Middle frontal gyrus (tissue), 1 donor: ENCODE data around the gene PET117.
"Not testable (repeated sequence)": the region's sequence is repeated elsewhere in the genome, so short reads cannot be mapped to it uniquely, and the experiment has no call there.

Experiments used
- DNase-seq: peaks from one replicate; pipeline ENCODE4 v3.0.0-alpha.2; 2015; ENCODE audit warnings: low spot score; ENCODE audit errors: extremely low spot score

The PET117 gene, protein sequence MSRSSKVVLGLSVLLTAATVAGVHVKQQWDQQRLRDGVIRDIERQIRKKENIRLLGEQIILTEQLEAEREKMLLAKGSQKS

DNA sequence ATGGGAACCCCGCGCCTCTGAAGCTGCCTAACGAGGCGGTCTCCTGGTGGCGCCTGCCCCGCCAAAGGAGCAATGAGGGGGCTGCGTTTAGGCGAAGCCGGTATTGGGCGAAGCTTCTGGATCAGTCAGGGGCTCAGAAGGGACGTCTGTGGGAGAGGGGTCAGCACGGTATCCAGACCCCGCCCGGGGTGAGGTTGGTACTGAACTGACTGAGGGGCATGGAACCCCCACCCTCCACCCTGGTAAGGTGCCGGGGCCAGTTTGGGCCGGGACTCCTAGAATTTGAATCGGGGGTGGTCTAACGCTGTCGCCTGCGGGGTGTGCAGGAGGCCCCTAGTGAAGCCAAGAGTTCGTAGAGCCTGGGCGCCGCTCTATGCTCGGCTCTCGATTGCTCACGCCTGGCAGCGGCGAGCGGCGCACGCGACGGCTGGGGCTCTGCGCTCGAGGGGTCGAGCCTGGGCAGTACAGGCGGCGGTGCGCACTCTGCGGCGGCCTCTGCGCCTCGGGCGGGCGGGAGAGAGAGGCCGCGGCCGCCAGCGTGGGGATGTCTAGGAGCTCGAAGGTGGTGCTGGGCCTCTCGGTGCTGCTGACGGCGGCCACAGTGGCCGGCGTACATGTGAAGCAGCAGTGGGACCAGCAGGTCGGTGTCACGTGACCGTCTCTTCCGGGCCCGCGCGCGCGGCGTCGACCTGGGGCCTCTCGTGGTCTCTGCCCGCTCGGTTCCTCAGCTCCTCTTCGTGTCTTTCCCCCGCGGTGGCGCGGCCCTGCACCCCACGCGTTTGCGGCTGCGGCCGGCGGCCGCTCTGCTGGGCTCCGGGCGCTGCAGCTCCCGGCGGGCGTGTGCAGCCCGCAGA, at the start of gene PET117, which contains the start of gene KAT14:
Gene PET117 (plus strand): TSS at position 452 of the 854 bp plus-strand sequence. CDS start 93 bp downstream, at position 545.
Gene KAT14 (plus strand): TSS at position 452 of the 854 bp plus-strand sequence. CDS start 4,798 bp downstream, outside the sequence.
- peak; percentile 87 for DNase-seq

DNA sequence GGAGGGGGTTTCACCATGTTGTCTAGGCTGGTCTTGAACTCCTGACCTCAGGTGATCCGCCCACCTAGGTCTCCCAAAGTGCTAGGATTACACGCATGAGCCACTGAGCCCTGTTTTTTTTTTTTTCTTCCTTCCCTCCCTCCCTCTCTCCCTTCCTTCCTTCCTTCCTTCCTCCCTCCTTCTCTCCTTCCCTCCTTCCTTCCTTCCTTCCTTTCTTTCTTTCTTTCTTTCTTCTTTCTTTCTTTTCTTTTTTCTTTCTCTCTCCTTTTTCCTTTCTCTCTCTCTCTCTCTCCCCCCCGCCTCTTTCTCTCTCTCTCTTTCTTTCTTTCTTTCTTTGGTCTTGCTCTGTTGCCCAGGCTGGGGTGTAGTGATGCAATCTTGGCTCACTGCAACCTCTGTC, 49.4 kb upstream of the PET117 start:
- not testable (repeated sequence) for DNase-seq

DNA sequence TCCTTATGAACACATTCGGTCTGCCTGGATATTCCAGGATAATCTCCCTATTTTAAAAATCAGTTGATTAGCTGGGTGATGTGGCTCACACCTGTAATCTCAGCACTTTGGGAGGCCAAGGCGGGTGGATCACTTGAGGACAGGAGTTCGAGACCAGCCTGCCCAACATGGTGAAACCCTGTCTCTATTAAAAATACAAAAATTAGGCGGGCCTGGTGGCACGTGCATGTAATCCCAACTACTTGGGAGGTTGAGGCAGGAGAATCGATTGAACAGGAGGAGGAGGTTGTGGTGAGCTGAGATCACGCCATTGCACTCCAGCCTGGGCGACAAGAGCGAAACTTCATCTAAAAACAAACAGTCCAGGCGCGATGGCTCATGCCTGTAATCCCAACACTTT, 48.8 kb upstream of the PET117 start:
- DNase-seq, result not testable (repeated sequence)

DNA sequence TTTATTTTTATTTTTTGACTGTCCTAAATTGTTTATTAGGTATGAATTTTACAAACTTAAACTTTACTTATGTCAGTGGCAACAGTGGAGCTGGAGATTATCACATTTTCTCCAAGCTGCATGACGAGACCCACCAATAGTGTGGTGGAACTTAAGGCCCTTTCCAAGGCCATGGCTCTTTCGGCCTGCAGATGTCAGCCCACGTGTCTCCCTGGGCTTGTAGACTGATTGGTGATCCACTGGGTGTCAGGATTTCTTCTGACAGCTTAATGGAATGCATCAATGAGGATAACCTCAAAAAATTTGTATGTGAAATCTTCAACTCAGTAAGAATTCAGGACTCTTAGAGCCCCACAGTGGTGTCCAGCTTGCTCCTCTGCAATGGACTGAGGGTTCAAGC, 47.6 kb upstream of the PET117 start:
- DNase-seq, result no peak

DNA sequence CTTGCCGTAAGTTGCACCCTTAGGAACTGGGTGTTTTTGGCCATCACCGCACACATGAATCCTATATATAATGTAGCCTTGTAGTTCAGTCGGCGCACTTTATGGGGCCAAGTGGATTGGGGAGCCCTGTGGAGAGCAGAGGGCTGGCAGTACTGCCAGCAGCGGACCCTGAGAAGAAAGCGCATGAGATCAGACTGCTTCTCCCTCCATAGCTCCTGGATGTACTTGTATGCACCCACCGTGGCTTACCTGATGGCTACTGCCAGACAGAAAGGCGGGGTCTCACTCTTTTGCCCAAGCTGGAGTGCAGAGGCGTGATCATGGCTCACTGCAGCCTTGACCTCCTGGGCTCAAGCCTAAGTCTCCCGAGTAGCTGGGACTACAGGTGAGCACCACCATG, 47.2 kb upstream of the PET117 start:
- DNase-seq, result no peak

DNA sequence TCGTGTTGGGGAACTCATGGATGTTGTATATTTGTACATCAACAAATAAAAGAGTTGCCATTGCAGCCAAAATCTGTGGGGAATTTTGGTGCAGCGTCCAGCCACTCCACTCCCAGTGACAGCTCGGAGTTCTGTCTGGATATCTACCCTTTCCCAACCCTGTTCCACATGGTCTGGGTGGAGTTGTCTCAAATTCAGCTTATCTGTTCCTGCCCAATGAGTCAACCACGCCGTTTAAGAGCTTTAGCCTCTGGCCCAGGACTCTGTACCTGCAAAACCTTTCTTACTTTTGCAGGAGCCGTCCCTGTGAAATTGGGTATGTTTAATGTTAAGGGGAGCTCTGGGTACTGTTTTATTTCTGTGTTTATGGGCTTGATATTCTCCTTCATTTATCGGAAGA, 46.0 kb upstream of the PET117 start:
- DNase-seq, result no peak

DNA sequence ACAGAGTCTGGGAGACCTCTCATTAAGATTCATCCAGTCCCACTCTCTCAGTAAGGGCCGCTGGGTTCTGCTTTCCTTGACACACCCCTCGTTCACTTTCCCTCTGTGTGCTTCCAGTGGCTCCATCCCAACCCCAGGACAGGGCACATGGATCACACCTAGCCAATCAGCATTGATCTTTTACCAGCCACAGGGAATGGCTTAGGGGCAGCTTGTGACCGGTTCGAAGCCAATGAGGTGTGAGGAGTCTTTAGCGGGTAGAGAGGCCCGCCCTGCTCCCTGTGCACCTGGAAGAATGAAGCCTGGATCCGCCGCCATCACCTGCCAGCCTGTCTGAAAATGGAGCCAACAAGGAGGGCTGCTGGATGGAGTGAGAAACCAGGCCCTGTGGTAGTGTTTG, 44.8 kb upstream of the PET117 start:
- no peak for DNase-seq

DNA sequence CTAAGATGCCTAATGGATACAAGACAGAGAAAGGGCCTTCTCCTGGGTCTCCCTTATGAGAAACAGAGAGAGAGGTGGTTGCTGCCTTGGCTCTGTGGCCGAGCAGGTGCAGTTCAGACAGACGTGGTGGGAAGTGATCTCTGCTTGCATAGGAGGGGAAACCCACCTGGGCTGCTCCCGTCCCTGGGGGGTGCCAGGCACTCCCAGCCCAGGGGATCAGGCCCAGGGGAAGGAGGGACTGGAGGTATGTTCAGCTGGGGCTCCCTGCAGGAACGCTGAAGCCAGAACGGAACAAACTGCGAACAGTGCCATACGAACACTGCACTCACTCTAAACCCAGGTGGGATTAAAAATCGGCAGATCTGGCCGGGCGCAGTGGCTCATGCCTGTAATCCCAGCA, 44.3 kb upstream of the PET117 start:
- DNase-seq, result no peak

DNA sequence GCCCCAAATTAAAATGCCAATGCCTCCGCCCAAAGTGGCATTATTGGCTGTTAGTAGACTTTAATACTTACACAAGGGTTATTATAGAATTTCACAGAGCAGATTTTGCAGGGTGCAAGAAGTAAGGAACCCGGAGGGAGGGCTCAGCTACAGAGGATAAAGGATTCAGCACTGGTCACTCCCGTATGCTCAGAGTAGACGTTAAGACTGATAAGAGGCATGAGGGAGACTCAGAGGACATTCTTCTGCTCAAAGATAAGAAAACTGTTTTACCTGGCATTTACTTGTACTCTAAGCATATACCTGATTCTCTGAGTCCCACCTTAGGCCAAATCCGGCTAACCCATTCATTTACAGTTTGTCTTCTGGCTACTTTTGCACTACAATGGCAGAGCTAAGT, 43.5 kb upstream of the PET117 start:
- DNase-seq, result no peak

DNA sequence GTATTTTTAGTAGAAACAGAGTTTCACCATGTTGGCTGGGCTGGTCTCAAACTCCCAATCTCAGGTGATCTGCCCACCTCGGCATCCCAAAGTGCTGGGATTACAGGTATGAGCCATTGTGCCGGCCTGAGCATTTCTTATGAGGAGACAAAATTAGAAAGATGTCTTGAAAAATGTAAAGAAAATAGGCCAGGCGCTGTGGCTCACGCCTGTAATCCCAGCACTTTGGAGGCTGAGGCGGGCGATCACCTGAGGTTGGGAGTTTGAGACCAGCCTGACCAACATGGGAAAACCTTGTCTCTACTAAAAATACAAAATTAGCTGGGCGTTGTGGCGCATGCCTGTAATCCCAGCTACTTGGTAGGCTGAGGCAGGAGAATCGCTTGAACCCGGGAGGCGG, 37.1 kb upstream of the PET117 start:
- not testable (repeated sequence) for DNase-seq

DNA sequence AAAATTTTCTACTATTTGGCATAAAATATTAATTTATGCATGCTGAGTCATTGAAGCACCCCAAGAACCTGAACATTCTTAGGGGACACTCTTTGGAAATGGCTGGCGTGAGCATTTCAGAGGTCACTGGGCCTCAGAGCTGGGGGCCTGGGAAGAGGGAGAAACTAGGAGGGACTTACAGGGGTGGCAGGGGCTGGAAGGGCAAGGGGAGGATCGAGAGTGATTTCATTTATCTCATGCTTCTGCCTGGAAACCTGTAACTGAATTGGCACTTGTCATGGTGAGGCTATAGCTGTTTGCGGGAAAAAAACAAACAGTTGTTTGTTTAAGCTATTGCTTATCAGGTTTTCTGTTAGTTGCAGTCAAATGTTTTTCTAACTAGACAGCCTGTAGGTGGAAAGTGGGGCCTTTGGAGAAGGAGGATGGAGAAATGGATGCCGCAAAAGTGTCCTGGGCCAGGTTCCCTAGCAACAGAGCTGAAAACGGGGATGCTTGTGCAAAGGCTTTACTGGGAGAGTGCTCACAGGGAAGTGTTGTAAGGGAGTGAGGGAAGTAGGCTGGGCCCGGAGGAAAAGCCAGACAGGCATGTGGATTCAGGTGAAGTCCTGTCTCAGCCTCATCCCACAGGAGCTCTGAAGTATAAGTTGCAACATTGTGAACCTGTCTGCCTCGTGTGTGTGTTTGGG, 36.4 kb upstream of the PET117 start:
- DNase-seq, result no peak

DNA sequence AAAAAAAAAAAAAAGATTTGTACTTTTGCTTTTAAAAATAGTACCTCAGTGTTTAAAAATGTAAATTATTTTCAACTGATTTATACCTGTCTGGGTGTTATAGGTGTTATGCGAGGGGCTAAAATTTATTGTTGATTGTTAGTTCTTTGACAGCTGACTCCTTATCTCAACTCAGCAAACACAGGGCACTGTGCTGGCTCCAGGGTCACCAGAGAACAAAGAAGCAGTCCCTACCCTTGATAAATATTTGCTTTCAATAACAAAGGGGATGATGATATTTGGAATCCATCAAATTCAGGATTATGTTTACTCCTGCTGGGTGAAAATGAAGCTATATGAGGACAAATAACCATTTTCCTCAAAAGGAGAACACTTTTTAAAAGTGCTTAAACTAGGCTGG, 34.2 kb upstream of the PET117 start:
- no peak for DNase-seq

DNA sequence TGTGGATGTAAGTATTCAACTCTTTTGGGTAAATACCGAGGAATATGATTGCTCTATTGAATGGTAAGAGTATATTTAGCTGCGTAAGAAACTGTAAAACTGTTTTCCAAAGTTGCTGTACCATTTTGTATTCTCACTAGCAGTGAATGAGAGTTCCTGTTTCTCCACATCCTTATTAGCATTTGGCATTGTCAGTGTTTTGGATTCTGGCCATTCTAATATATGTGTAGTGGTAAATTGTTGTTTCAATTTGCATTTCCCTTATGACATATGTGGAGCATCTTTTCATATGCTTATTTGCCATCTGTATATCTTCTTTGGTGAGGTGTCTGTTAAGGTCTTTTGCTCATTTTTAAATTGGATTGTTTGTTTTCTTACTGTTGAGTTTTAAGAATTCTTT, 29.3 kb upstream of the PET117 start:
- DNase-seq, result no peak

DNA sequence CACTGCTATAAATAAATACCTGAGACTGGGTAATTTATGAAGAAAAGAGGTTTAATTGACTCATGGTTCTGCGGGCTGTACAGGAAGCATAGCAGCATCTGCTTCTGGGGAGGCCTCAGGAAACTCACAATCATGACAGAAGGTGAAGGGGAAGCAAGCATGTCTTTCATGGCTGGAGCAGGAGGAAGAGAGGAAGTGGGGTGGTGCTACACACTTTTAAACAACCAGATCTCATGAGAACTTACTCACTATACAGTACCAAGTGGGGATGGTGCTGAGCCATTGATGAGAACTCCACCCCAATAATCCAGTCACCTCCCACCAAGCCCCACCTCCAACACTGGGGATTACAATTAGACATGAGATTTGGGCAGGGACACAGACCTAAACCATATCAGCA, 9.1 kb upstream of the PET117 start:
- not testable (repeated sequence) for DNase-seq

DNA sequence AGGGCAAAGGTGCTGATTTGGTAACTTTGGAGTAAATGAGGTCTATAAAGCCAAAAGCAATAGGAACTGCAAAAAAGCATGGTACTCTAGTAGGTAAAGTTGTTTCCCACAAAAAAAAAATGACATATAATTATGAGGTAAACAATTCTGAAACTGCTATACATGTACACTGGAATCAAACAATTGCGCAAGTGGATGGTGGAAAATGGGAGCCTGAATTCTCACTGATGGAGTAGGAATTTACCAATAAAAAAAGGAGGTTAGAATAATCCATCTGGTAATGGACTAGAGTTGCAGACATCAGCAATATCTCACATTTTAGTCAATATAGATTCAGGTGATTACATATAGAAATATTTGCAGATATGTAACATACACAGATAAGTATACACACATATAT, 5.0 kb upstream of the PET117 start:
- no peak for DNase-seq

DNA sequence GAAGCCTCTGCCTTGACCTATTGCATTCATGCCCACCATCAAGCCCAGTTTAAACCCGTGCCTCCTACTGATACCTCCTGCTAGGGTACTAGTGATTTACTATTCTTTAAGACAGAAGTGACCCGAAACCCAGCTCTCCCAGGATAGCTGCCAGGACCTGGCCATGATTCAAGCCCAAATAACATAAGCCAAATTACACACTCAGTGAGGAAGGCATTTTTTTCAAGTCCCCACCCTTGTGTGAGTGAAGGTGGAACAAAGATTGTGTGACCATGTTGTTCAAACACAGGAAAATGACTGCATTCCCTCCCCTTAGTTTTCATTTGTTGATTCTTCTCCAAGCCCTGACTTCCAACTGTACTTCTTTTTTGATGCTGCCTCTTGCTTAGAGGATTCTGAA, 3.7 kb upstream of the PET117 start:
- DNase-seq, result no peak

DNA sequence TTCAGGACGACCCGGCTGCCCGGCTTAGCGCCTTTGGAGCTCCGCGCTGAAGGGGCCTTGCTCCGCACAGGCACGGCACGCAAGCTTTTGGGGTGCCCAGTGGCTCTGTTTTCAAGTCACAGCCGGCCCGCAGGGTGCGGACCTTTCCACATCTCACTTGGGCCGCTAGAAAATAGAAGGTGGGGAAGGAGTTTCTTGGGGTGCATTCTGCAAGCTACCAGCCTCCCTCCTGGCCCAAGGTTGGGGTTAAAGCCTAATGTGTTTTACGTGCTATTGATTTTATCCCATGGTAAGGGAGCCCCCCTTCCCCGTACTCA, 561 bp downstream of the PET117 start:
- DNase-seq, result no peak

DNA sequence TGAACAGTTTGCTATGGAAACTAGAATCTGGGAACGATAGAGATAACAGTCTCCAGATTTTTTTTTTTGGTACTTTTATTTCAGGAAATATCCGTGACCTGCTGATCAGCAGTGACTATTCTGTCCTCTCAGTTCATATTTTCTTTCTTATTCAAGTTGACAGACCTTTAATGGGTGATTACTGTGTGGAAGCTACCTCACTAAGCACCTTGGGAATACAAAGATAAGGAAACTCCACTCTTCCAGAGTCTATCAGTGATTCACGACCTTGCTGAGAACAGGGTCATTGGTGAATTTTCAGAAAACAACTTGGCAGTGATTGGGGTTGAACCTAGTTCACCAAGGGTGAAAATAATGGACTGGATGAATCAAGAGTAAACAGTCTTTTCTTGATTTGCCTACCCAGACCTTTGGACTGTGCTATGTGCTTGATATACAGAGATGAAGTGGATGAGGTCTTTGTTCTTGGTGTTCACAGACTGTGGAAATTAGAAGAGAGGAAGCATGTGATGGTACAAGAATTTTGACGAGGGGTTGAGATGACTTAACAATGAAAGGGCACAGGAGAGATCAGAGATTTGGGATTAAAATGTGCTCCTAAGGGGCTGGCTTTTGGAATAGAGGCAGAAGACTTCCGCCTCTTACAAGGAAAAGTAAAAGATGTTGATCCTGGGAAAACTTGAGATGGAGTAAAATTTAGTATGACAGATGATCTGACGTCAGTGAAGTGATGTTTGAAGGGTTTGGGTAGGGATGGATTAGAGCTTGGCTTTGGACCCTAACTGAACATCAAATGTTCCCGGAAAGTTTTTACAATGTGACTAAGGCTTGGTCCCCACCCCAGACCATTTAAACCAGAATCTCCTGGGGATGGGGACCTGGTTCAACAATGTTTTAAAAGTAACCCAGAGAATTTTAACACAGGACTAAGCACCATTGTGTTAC, 1.2 kb downstream of the PET117 start:
- DNase-seq, result no peak

DNA sequence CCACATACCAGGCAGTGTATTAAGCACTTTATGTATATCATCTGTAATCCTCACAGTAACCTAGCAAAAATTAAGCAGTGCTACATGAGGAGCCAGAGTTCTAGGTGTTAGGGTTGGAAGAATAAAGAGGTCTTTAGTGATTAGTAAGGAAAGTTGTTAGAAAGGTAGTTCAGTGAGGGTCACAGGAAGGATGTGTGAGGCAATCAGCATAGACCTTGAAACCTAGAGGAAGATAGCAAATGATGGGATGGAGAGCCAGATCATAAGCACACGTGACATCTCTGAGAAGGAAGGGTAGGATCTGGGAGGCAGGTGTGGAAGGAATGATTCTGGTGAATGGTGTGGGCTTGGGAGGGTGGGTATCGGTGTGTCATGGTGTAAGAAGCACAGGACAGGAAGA, 2.2 kb downstream of the PET117 start:
- no peak for DNase-seq

DNA sequence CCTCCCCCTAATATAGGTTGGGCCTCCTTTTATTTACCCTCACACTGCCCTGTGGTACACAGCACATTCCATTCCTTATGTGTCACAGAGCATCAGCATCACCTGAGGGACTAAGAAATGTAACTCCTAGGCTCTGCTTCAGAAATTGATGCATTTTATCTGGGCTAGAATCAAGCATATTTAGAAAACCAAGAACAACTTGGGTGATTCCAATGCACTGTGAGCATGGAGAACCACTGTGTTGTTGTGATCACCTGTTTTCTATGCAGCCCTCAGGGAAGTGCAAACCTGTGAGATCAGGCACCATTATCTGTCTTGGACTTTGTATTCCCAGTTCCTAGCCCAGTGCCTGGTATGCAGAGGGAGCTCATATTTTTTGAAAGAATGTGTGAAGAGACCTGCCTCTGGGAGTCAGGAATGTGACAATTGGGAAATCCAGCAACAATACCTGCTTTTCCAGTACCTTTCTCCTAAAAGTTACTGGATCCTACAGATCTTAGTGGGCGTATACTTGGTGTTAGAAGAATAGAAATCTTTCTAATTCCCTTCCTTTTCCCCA, 7.0 kb downstream of the PET117 start:
- no peak for DNase-seq

DNA sequence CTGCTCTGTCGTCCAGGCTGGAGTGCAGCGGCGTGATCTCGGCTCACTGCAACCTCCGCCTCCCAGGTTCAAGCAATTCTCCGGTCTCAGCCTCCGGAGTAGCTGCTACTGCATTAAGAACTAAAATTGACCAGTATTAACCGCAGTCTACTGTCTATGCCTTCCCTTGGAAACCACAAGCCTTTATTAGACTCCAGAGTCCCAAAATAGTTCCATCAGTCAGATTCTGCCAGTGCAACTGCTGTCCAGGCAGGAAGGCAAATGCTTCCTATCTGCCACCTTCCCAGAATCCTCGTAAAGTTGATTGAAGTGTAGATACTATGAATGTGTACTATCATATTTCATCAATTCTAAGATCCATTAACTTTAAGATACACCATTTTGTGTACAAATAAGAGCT, 16.7 kb downstream of the PET117 start:
- DNase-seq, result no peak
